Measurements from ENCODE around the gene FLNA. TPM values are rescaled to one million over a fixed set of nuclear protein-coding genes. Genes with fewer than 3 reads are reported as not detected.
A peak's percentile ranks its signal among the peaks of the same experiment; 100 is the strongest.

Gene FLNA
- total and polyA plus RNA-seq, 9 of the 15 experiments (the other 6 are each of a cell fraction or from before 2014, with no cell fraction given) = 6.2 to 735 (median 135) TPM

- TF ChIP-seq ZNF407 (IDR thresholded peaks at IDR 0.05; ENCODE audit: low read depth) = no peak
- no peak for TF ChIP-seq GTF2E2 (tag; IDR thresholded peaks at IDR 0.05)
- TF ChIP-seq TEAD1 (CRISPR knock-in tag; IDR thresholded peaks at IDR 0.05) = peak; percentile 93 to 96
- TF ChIP-seq STAT6 (CRISPR knock-in tag; IDR thresholded peaks at IDR 0.05) = no peak
- TF ChIP-seq ZNF511 (CRISPR knock-in tag; IDR thresholded peaks at IDR 0.05) = no peak
Observed at GRCh38 chrX:154371017-154371788, 3.2 kb downstream of the FLNA start (continued).
